A673 (cell line): ENCODE results near the gene FOXN1. TPM values are rescaled to one million over a fixed set of nuclear protein-coding genes. Genes with fewer than 3 reads are reported as not detected.
"Not testable (repeated sequence)": the region's sequence is repeated elsewhere in the genome, so short reads cannot be mapped to it uniquely, and the experiment has no call there.

ENCODE experiments used
- BruUV-seq: library from RNA; stranded (reverse); fragments of 400-500 nt; replicated peaks from 2 replicates; lab custom pipeline; 2021; lab: Mats Ljungman, UMichigan
- CTCF ChIA-PET: fragments of 300-600 bp; sonication (Branson Sonifier 250); formaldehyde crosslinking; loops from one replicate; lab custom pipeline; 2022; ENCODE audit warnings: antibody characterized with exemption; lab: Charles Lee
- POLR2A ChIA-PET: fragments of 300-600 bp; sonication (Branson Sonifier 250); formaldehyde crosslinking; loops from one replicate; lab custom pipeline; 2022; ENCODE audit warnings: antibody characterized with exemption; ENCODE audit not compliant: low non-redundant PET; lab: Charles Lee
- DNase-seq: peaks from one replicate; pipeline ENCODE4 v3.0.0-alpha.2; 2015; ENCODE audit warnings: low spot score
- H3K27ac ChIP-seq: fragments of 200-600 bp; sonication (generic); 2 replicates; pipeline ENCODE4 v1.5.1; 2016; ENCODE audit warnings: mixed run types, low read depth, mild to moderate bottlenecking, mixed read lengths, antibody characterized with exemption, low read length; ENCODE audit not compliant: poor library complexity, severe bottlenecking
- H3K27me3 ChIP-seq: fragments of 200-600 bp; sonication (generic); replicated peaks from 2 replicates; pipeline ENCODE4 v1.6.1; 2017; ENCODE audit warnings: mixed run types, low read depth, mild to moderate bottlenecking, mixed read lengths, antibody characterized with exemption, low read length; ENCODE audit not compliant: insufficient read depth, poor library complexity
- H3K36me3 ChIP-seq: fragments of 200-600 bp; sonication (generic); 2 replicates; pipeline ENCODE4 v1.6.1; 2016; ENCODE audit warnings: mixed run types, mild to moderate bottlenecking, mixed read lengths, antibody characterized with exemption, low read length; ENCODE audit not compliant: insufficient read depth, poor library complexity, severe bottlenecking
- H3K4me1 ChIP-seq: fragments of 200-600 bp; sonication (generic); 2 replicates; pipeline ENCODE4 v1.6.1; 2017; ENCODE audit warnings: mixed run types, mild to moderate bottlenecking, mixed read lengths, antibody characterized with exemption, low read length; ENCODE audit not compliant: insufficient read depth, poor library complexity, severe bottlenecking
- H3K4me3 ChIP-seq: fragments of 200-600 bp; sonication (generic); 2 replicates; pipeline ENCODE4 v1.5.1; 2016; ENCODE audit warnings: low read depth, mixed run types, mild to moderate bottlenecking, mixed read lengths, low read length; ENCODE audit not compliant: poor library complexity, severe bottlenecking
- H3K9me3 ChIP-seq: fragments of 200-600 bp; sonication (generic); 2 replicates; pipeline ENCODE4 v1.6.1; 2016; ENCODE audit warnings: mixed run types, low read depth, mild to moderate bottlenecking, mixed read lengths, antibody characterized with exemption, low read length; ENCODE audit not compliant: poor library complexity, severe bottlenecking
- CTCF ChIP-seq: fragments of 300-800, 200-600 bp; sonication (generic); conservative IDR thresholded peaks from 2 replicates; pipeline ENCODE4 v1.5.1; 2017; ENCODE audit warnings: low read depth, mild to moderate bottlenecking, antibody characterized with exemption, low read length, moderate library complexity, mixed read lengths
- EZH2 ChIP-seq: fragments of 200-600 bp; sonication (generic); IDR thresholded peaks from 2 replicates; pipeline ENCODE4 v1.6.1; 2017; ENCODE audit warnings: borderline replicate concordance, low read depth, mild to moderate bottlenecking, mixed read lengths, antibody characterized with exemption, low read length; ENCODE audit not compliant: poor library complexity, severe bottlenecking
- intact Hi-C: fragments of 100-400 bp; cut with micrococcal nuclease; formaldehyde crosslinking; loops from one replicate; pipeline ENCODE4 v1.10.0; 2022; ENCODE audit not compliant: unreplicated experiment
- total RNA-seq: library from RNA; stranded (reverse); gene quantifications from 2 replicates; pipeline ENCODE4 v1.2.3, GENCODE V29; 2021

The FOXN1 gene
- total RNA-seq, 1 experiment from 2014 or later, result not detected

GRCh38 chr17:28573966-28574480 is 67.9 kb downstream of the FOXN1 start:
- DNase-seq, result no peak
- Histone ChIP-seq H3K4me1 (peaks cover 22% of the 10 kb centered on the region), H3K36me3 (peaks cover 23% of the 10 kb centered on the region), H3K4me3 (no peak overlapping the region), H3K27ac (no peak overlapping the region), H3K9me3 (no peaks in the 10 kb centered on the region), H3K27me3 (no peaks in the 10 kb centered on the region)
- TF ChIP-seq EZH2 (no peak), CTCF (no peak)
- intact Hi-C loops, result no loop called here
- no TSS peak for BruUV-seq
- POLR2A ChIA-PET, result no interaction called here
- CTCF ChIA-PET, result no interaction called here

GRCh38 chr17:28574526-28574925 is 68.4 kb downstream of the FOXN1 start:
- ChIA-PET CTCF (no interaction called here), POLR2A (no interaction called here)
- no TSS peak for BruUV-seq
- Histone ChIP-seq H3K4me3 (no peak overlapping the region), H3K4me1 (peaks cover 22% of the 10 kb centered on the region), H3K27ac (no peak overlapping the region), H3K9me3 (no peaks in the 10 kb centered on the region), H3K27me3 (no peaks in the 10 kb centered on the region), H3K36me3 (peaks cover 28% of the 10 kb centered on the region)
- intact Hi-C loops, result no loop called here
- TF ChIP-seq CTCF, result no peak
- TF ChIP-seq EZH2, result no peak
- DNase-seq, result no peak

DNA sequence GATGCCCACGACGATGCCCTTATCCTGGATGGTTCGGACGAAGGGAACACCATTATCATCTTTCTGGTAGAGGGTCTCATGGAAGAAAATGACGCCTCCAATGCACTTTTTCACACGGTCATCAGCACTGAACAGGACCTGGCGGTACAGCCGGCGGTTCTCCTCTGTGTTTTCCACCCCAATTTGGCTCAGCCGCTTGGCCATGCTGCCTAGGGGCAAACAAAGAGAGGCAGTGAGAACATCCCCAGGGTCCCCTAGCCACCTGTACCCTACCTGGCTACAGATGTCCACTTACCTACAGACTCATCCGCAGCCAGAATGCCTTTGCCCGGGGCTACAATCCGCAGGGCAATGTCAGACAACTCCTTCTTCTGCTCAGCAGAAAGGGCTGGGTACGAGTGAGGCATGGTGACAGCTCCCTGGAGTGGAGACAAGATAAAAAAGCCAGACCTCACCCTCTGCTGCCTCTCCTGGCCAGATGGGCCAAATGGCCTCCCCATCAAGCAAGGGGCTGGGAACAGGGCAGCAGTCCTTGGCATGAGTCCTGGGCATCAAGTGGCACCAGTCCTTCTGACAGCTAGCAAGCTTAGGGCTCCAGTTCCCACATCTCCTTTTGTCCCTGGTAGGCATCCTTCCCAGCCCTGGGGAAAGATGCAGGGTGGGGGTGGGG is 69.1 kb downstream of the FOXN1 start:
- TF ChIP-seq EZH2, result no peak
- TF ChIP-seq CTCF, result no peak
- DNase-seq, result no peak
- peaks cover 16% of the 10 kb centered on the region for H3K4me1 ChIP-seq
- H3K9me3 ChIP-seq, result no peaks in the 10 kb centered on the region
- H3K27ac ChIP-seq, result no peak overlapping the region
- H3K27me3 ChIP-seq, result no peaks in the 10 kb centered on the region
- peaks cover 35% of the 10 kb centered on the region for H3K36me3 ChIP-seq
- ChIA-PET CTCF (no interaction called here), POLR2A (no interaction called here)
- intact Hi-C loops, result loop anchor here (5.0 kb wide), 1 partner anchor 47 kb away; no protein-coding TSS in a partner anchor
- H3K4me3 ChIP-seq, result no peak overlapping the region
- no TSS peak for BruUV-seq

GRCh38 chr17:28576016-28576415 is 69.9 kb downstream of the FOXN1 start:
- DNase-seq, CTCF ChIA-PET, POLR2A ChIA-PET, H3K27ac ChIP-seq, BruUV-seq, H3K27me3 ChIP-seq, H3K9me3 ChIP-seq: not testable (repeated sequence)
- intact Hi-C loops, result loop anchor here (5.0 kb wide), 1 partner anchor 46 kb away; no protein-coding TSS in a partner anchor
- H3K36me3 ChIP-seq, result peaks cover 43% of the 10 kb centered on the region
- peak overlapping the region; percentile 23 for H3K4me3 ChIP-seq
- H3K4me1 ChIP-seq, result peaks cover 13% of the 10 kb centered on the region
